Muscle layer of duodenum (tissue), 2 donors: Measurements from ENCODE around the gene AIDA.
"Not testable (repeated sequence)": the region's sequence is repeated elsewhere in the genome, so short reads cannot be mapped to it uniquely, and the experiment has no call there.

Source experiments
- H3K27ac ChIP-seq: one replicate; pipeline ENCODE4 v1.7.0; 2013; ENCODE audit warnings: mild to moderate bottlenecking, low read length
- H3K27me3 ChIP-seq: one replicate; pipeline ENCODE4 v1.7.0; 2013; ENCODE audit warnings: low read depth, mild to moderate bottlenecking, control low read depth, low read length
- H3K36me3 ChIP-seq, 2 donors: one replicate each; pipeline ENCODE4 v1.7.0; 2013; ENCODE audit warnings: low read length in 2 of 2, control low read depth in 1 of 2, mild to moderate bottlenecking in 1 of 2; ENCODE audit not compliant: insufficient read depth in 2 of 2, control insufficient read depth in 1 of 2
- H3K4me1 ChIP-seq, 2 donors: one replicate each; pipeline ENCODE4 v1.7.0; 2013; ENCODE audit warnings: low read length in 2 of 2, mild to moderate bottlenecking in 2 of 2, control low read depth in 1 of 2, moderate library complexity in 1 of 2; ENCODE audit not compliant: insufficient read depth in 2 of 2, control insufficient read depth in 1 of 2
- H3K4me3 ChIP-seq, 2 donors: one replicate each; pipeline ENCODE4 v1.7.0; 2013; ENCODE audit warnings: low read length in 2 of 2, low read depth in 1 of 2, mild to moderate bottlenecking in 1 of 2
- H3K9me3 ChIP-seq, 2 donors: one replicate each; pipeline ENCODE4 v1.7.0; 2013; ENCODE audit warnings: low read length in 2 of 2, control low read depth in 1 of 2, mild to moderate bottlenecking in 1 of 2; ENCODE audit not compliant: control insufficient read depth in 1 of 2
- donor health status: healthy.

AIDA gene

GRCh38 chr1:222709700-222710153, 2.6 kb downstream of the AIDA start:
- Histone ChIP-seq H3K9me3 (no peaks in the 10 kb centered on the region), H3K4me3 (no peak overlapping the region), H3K27ac (no peak overlapping the region), H3K36me3 (peaks cover 0 to 7% of the 10 kb centered on the region in 2 donors), H3K27me3 (no peaks in the 10 kb centered on the region), H3K4me1 (peaks cover 0 to 23% of the 10 kb centered on the region in 2 donors)

GRCh38 chr1:222706815-222707214, 5.5 kb downstream of the AIDA start:
- H3K27ac ChIP-seq, result no peak overlapping the region
- no peaks in the 10 kb centered on the region for H3K9me3 ChIP-seq
- H3K4me1 ChIP-seq, result peaks cover 0 to 12% of the 10 kb centered on the region in 2 donors
- H3K27me3 ChIP-seq, result no peaks in the 10 kb centered on the region
- H3K4me3 ChIP-seq, result no peak overlapping the region
- H3K36me3 ChIP-seq, result peaks cover 0 to 8% of the 10 kb centered on the region in 2 donors

GRCh38 chr1:222704260-222704659, 8.0 kb downstream of the AIDA start:
- peaks cover 0 to 8% of the 10 kb centered on the region in 2 donors for H3K36me3 ChIP-seq

GRCh38 chr1:222702210-222702609, 10.1 kb downstream of the AIDA start:
- H3K36me3 ChIP-seq, result peaks cover 0 to 8% of the 10 kb centered on the region in 2 donors
- H3K4me3 ChIP-seq, result no peak overlapping the region
- no peaks in the 10 kb centered on the region for H3K4me1 ChIP-seq
- no peaks in the 10 kb centered on the region for H3K27me3 ChIP-seq
- H3K9me3 ChIP-seq, result no peaks in the 10 kb centered on the region
- H3K27ac ChIP-seq, result no peak overlapping the region

More at GRCh38 chr1:222704260-222704659, 8.0 kb downstream of the AIDA start:
- Histone ChIP-seq H3K27ac (no peak overlapping the region), H3K4me1 (no peaks in the 10 kb centered on the region), H3K27me3 (no peaks in the 10 kb centered on the region), H3K9me3 (no peaks in the 10 kb centered on the region), H3K4me3 (no peak overlapping the region)

- no peak overlapping the region for H3K4me3 ChIP-seq
- no peaks in the 10 kb centered on the region for H3K9me3 ChIP-seq
- H3K27me3 ChIP-seq, result no peaks in the 10 kb centered on the region
- H3K36me3 ChIP-seq, result peaks cover 0 to 8% of the 10 kb centered on the region in 2 donors
- no peak overlapping the region for H3K27ac ChIP-seq
- H3K4me1 ChIP-seq, result no peaks in the 10 kb centered on the region
Observed at GRCh38 chr1:222697826-222698225, 14.5 kb downstream of the AIDA start.

- peaks cover 0 to 2% of the 10 kb centered on the region in 2 donors for H3K36me3 ChIP-seq
- no peak overlapping the region for H3K4me3 ChIP-seq
- H3K27me3 ChIP-seq, result no peaks in the 10 kb centered on the region
- H3K27ac ChIP-seq, result no peak overlapping the region
- H3K4me1 ChIP-seq, result no peaks in the 10 kb centered on the region
- no peaks in the 10 kb centered on the region for H3K9me3 ChIP-seq
Observed at GRCh38 chr1:222697203-222697602, 15.1 kb downstream of the AIDA start.

- H3K27ac ChIP-seq, result no peak overlapping the region
- no peak overlapping the region for H3K4me3 ChIP-seq
- H3K36me3 ChIP-seq, result no peaks in the 10 kb centered on the region
- no peaks in the 10 kb centered on the region for H3K9me3 ChIP-seq
- no peaks in the 10 kb centered on the region for H3K4me1 ChIP-seq
- no peaks in the 10 kb centered on the region for H3K27me3 ChIP-seq
Observed at GRCh38 chr1:222696741-222697140, 15.6 kb downstream of the AIDA start.

- H3K9me3 ChIP-seq, result no peaks in the 10 kb centered on the region
- H3K27me3 ChIP-seq, result no peaks in the 10 kb centered on the region
- no peak overlapping the region for H3K4me3 ChIP-seq
- no peak overlapping the region for H3K27ac ChIP-seq
- H3K4me1 ChIP-seq, result no peaks in the 10 kb centered on the region
- H3K36me3 ChIP-seq, result peaks cover 0 to 4% of the 10 kb centered on the region in 2 donors
Observed at GRCh38 chr1:222694927-222695326, 17.4 kb downstream of the AIDA start.

- H3K4me1 ChIP-seq, result no peaks in the 10 kb centered on the region
- no peak overlapping the region for H3K27ac ChIP-seq
- peaks cover 11 to 15% of the 10 kb centered on the region in 2 donors for H3K36me3 ChIP-seq
- H3K9me3 ChIP-seq, result no peaks in the 10 kb centered on the region
- no peaks in the 10 kb centered on the region for H3K27me3 ChIP-seq
- H3K4me3 ChIP-seq, result no peak overlapping the region
Observed at GRCh38 chr1:222691016-222691415, 21.3 kb downstream of the AIDA start.

- H3K27ac ChIP-seq, result no peak overlapping the region
- H3K9me3 ChIP-seq, result no peaks in the 10 kb centered on the region
- peaks cover 31 to 36% of the 10 kb centered on the region in 2 donors for H3K36me3 ChIP-seq
- H3K27me3 ChIP-seq, result no peaks in the 10 kb centered on the region
- no peaks in the 10 kb centered on the region for H3K4me1 ChIP-seq
- H3K4me3 ChIP-seq, result no peak overlapping the region
Observed at GRCh38 chr1:222680080-222680479, 32.2 kb downstream of the AIDA start.

GRCh38 chr1:222670110-222670509, 42.2 kb downstream of the AIDA start:
- no peaks in the 10 kb centered on the region for H3K4me1 ChIP-seq
- H3K9me3 ChIP-seq, result no peaks in the 10 kb centered on the region
- H3K36me3 ChIP-seq, result peaks cover 34 to 47% of the 10 kb centered on the region in 2 donors
- no peaks in the 10 kb centered on the region for H3K27me3 ChIP-seq
- no peak overlapping the region for H3K27ac ChIP-seq
- H3K4me3 ChIP-seq, result no peak overlapping the region

- H3K27me3 ChIP-seq, H3K27ac ChIP-seq, H3K4me1 ChIP-seq, H3K4me3 ChIP-seq, H3K9me3 ChIP-seq: not testable (repeated sequence)
- H3K36me3 ChIP-seq, result peaks cover 36 to 49% of the 10 kb centered on the region in 2 donors
Observed at GRCh38 chr1:222669107-222669506, 43.2 kb downstream of the AIDA start.
